OCI-LY3 (cell line): ENCODE data around the gene DIPK2B.

ENCODE experiments used
- H2AFZ ChIP-seq: fragments of 200-600, 300-600 bp; shearing (Covaris generic); 2 replicates; pipeline ENCODE4 v1.6.0; 2014; ENCODE audit warnings: antibody characterized with exemption, low read depth, low read length
- H3K27ac ChIP-seq: fragments of 200-600, 300-600 bp; sonication (generic); 2 replicates; pipeline ENCODE4 v1.5.1; 2014; ENCODE audit warnings: mild to moderate bottlenecking, low read length, moderate library complexity, mixed read lengths
- H3K27me3 ChIP-seq: fragments of 200-600, 300-600 bp; sonication (generic); 2 replicates; pipeline ENCODE4 v1.6.1; 2014; ENCODE audit warnings: low read depth, low read length, mixed read lengths
- H3K36me3 ChIP-seq: fragments of 200-600, 300-600 bp; sonication (generic); replicated peaks from 2 replicates; pipeline ENCODE3; 2014; ENCODE audit warnings: low read depth, low read length, mixed read lengths
- H3K4me1 ChIP-seq: fragments of 300-600, 200-600 bp; sonication (generic); 2 replicates; pipeline ENCODE4 v1.6.1; 2014; ENCODE audit warnings: low read length, mixed read lengths
- H3K4me2 ChIP-seq: fragments of 200-600, 300-600 bp; sonication (generic); 2 replicates; pipeline ENCODE4 v1.6.1; 2014; ENCODE audit warnings: low read length, mixed read lengths
- H3K4me3 ChIP-seq: fragments of 300-600, 200-600 bp; sonication (generic); 2 replicates; pipeline ENCODE4 v1.5.1; 2014; ENCODE audit warnings: antibody characterized with exemption, mild to moderate bottlenecking, low read length, moderate library complexity
- H3K79me2 ChIP-seq: fragments of 300-600, 200-600 bp; shearing (Covaris generic); 2 replicates; pipeline ENCODE4 v1.6.1; 2014; ENCODE audit warnings: mild to moderate bottlenecking, low read length, mixed read lengths
- H3K9ac ChIP-seq: fragments of 300-600, 200-600 bp; shearing (Covaris generic); 2 replicates; pipeline ENCODE4 v1.6.0; 2014; ENCODE audit warnings: mild to moderate bottlenecking, low read length, moderate library complexity
- H3K9me3 ChIP-seq: fragments of 200-600, 300-600 bp; shearing (Covaris generic); 2 replicates; pipeline ENCODE4 v1.6.1; 2014; ENCODE audit warnings: low read length, mixed read lengths; ENCODE audit not compliant: insufficient read depth
- H4K20me1 ChIP-seq: fragments of 200-600, 300-600 bp; sonication (generic); 2 replicates; pipeline ENCODE4 v1.6.1; 2016; ENCODE audit warnings: low read length, mixed read lengths; ENCODE audit not compliant: insufficient read depth
- EZH2phosphoT487 ChIP-seq: fragments of 200-600 bp; shearing (Covaris generic); IDR thresholded peaks from 2 replicates; pipeline ENCODE4 v1.6.1; 2018; ENCODE audit warnings: antibody characterized with exemption, mixed run types, low read depth
- TF ChIP-seq, protein P1 (sequence below): fragments of 200-600, 300-600 bp; sonication (generic); IDR thresholded peaks from 2 replicates; pipeline ENCODE4 v1.5.1; 2014; ENCODE audit warnings: antibody characterized with exemption, low read length, low read depth

The DIPK2B gene

DNA sequence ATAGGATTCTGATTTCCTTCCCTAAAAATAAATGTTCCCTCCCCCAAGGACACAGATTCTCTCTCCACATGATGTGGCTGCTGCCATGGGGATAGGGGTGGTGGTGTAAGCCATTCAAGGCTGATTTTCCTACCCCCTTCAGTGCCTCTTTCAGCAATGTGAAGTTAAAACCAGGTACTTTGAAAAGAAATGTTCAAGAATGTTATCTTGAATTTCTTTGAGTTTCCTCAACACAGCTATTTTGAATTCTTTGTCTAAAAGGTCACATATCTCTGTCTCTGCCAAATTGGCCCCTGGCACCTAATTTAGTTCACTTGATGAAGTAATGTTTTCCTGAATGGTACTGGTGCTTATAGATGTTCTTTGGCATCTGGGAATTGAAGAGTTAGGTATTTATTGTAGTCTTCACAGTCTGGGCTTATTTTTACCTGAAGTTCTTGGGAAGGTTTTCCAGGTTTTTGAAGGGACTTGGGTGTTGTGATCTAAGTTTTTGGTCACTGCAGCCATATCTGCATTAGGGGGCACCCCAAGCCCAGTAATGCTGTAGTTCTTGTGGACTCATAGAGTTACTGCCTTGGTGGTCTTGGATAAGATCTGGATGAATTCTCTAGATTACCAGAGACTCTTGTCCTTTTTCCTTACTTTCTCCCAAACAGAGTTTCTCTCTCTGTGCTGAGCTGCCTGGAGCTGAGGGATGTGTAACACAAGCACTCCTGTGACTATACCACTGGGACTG is 7.6 kb upstream of the DIPK2B start:
- no peaks in the 10 kb centered on the region for H4K20me1 ChIP-seq
- H3K9me3 ChIP-seq: no peaks in the 10 kb centered on the region
- H3K27me3 ChIP-seq: no peaks in the 10 kb centered on the region
- H3K4me3 ChIP-seq: no peak overlapping the region
- H3K9ac ChIP-seq: no peak overlapping the region
- peaks cover 5% of the 10 kb centered on the region; the same call in 1 of the 2 replicates for H3K4me1 ChIP-seq
- no peak overlapping the region for H3K27ac ChIP-seq
- TF ChIP-seq, protein P1, sequence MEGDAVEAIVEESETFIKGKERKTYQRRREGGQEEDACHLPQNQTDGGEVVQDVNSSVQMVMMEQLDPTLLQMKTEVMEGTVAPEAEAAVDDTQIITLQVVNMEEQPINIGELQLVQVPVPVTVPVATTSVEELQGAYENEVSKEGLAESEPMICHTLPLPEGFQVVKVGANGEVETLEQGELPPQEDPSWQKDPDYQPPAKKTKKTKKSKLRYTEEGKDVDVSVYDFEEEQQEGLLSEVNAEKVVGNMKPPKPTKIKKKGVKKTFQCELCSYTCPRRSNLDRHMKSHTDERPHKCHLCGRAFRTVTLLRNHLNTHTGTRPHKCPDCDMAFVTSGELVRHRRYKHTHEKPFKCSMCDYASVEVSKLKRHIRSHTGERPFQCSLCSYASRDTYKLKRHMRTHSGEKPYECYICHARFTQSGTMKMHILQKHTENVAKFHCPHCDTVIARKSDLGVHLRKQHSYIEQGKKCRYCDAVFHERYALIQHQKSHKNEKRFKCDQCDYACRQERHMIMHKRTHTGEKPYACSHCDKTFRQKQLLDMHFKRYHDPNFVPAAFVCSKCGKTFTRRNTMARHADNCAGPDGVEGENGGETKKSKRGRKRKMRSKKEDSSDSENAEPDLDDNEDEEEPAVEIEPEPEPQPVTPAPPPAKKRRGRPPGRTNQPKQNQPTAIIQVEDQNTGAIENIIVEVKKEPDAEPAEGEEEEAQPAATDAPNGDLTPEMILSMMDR: no peak
- TF ChIP-seq EZH2phosphoT487: no peak
- H3K4me2 ChIP-seq: no peak overlapping the region
- H2AFZ ChIP-seq: no peak overlapping the region
- no peaks in the 10 kb centered on the region for H3K79me2 ChIP-seq
- H3K36me3 ChIP-seq: no peaks in the 10 kb centered on the region

DNA sequence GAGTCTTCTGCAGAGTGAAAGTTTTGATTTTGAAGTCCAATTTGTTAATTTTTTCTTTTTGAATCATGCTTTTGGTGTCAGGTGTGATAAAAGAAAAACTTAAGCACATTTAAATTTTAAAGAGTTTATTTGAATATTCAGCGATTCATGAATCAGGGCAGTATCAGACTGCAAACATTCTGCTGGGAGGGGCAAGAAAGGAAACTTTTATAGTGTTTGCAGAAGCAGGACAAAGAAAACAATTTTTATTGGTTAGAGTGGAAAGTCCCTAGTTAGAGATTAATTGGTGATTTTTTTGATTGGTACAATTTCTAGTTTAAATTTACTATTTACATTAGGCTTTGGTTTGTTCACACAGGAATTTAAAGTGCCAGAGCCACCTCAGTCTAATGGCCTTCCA is 1.5 kb upstream of the DIPK2B start:
- Histone ChIP-seq H3K36me3 (no peaks in the 10 kb centered on the region), H3K27ac (no peak overlapping the region), H4K20me1 (no peaks in the 10 kb centered on the region), H3K4me2 (0 out of 2 replicates have a peak overlapping the region, but pooled peaks have one; percentile 3), H2AFZ (no peak overlapping the region), H3K27me3 (peaks cover 5% of the 10 kb centered on the region; the same call in 1 of the 2 replicates), H3K9ac (no peak overlapping the region), H3K9me3 (no peaks in the 10 kb centered on the region), H3K4me1 (peaks cover 11% of the 10 kb centered on the region; the same call in 1 of the 2 replicates), H3K4me3 (no peak overlapping the region), H3K79me2 (no peaks in the 10 kb centered on the region)
- TF ChIP-seq, protein P1: no peak
- TF ChIP-seq EZH2phosphoT487: no peak

DNA sequence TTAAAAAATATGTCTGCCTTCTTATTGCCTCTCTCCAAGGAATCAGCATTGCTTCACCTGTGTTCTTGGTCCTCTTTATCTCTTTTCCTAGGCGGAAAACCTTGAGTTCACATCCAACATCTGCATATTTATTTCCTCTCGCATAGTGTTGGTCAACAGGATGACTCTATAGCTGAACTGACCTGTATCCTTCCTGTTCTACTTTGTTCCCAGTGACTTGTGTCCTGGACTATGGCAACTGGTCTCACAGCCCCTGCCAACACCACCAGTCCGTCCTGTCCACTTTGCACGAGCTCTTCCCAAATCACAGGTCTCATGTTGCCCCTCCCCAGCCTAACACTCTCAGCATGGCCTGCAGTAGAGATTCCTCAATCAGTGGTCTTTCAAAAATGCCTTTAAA is 2.0 kb downstream of the DIPK2B start:
- H3K4me1 ChIP-seq: peaks cover 11% of the 10 kb centered on the region; the same call in 1 of the 2 replicates
- H3K9ac ChIP-seq: no peak overlapping the region
- no peaks in the 10 kb centered on the region for H3K79me2 ChIP-seq
- no peaks in the 10 kb centered on the region for H3K36me3 ChIP-seq
- H3K9me3 ChIP-seq: no peaks in the 10 kb centered on the region
- no peak overlapping the region for H2AFZ ChIP-seq
- H4K20me1 ChIP-seq: no peaks in the 10 kb centered on the region
- no peak for TF ChIP-seq EZH2phosphoT487
- TF ChIP-seq, protein P1: no peak
- no peak overlapping the region for H3K4me2 ChIP-seq
- no peak overlapping the region for H3K4me3 ChIP-seq
- no peak overlapping the region for H3K27ac ChIP-seq
- H3K27me3 ChIP-seq: peaks cover 5% of the 10 kb centered on the region; the same call in 1 of the 2 replicates

GRCh38 chrX:45198301-45198700 is 2.4 kb downstream of the DIPK2B start:
- Histone ChIP-seq H3K9me3 (no peaks in the 10 kb centered on the region), H4K20me1 (no peaks in the 10 kb centered on the region), H3K79me2 (no peaks in the 10 kb centered on the region), H3K36me3 (no peaks in the 10 kb centered on the region), H2AFZ (no peak overlapping the region), H3K4me2 (no peak overlapping the region), H3K4me3 (no peak overlapping the region), H3K27ac (no peak overlapping the region), H3K9ac (no peak overlapping the region), H3K27me3 (peaks cover 5% of the 10 kb centered on the region; the same call in 1 of the 2 replicates), H3K4me1 (peaks cover 11% of the 10 kb centered on the region; the same call in 1 of the 2 replicates)
- TF ChIP-seq EZH2phosphoT487: no peak
- TF ChIP-seq, protein P1: no peak
